T-helper 9 cell (primary cell): ENCODE results near the gene CFAP299.
"Not testable (repeated sequence)": the region's sequence is repeated elsewhere in the genome, so short reads cannot be mapped to it uniquely, and the experiment has no call there.

Experiments used
- DNase-seq: peaks from one replicate; pipeline ENCODE4 v3.0.0-alpha.2; 2020

Gene CFAP299

DNA sequence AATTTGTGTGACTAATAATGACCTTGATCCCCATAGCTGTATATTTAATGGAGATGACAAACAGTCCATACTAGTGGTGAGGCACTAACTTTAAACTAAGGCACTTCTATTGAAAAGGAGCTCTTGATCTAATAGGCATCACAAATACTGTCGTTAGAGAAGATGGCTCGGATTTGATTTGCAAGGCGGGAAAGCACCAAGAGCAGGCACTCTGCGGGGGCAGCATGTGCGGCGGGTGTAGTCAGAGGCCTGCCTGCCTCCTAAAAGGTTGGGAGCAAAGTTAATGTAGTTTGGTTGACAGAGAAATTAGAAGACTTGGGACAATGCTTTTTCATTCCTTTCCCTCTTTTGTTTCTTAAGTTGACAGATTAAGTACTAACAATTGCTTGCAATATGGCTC lies 278.8 kb downstream of the CFAP299 start:
- DNase-seq, result no peak

DNA sequence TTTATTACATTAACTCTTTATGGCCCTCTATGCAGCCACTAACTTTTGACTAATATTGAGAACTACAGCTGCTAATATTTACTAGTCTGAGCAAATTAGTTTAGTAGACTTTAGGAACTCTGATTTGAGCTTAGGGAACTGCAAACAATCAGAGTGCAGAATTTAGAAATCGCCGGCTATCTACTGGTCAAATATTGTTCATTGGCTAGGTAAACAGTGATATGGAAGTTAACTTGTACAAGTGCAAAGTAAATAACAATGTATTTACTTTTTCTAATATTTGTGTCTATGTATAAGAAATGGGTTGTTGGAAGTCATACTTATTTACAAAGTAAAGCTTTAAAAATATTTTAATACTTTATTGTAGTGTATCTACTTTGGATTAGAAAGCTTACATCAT lies 279.6 kb downstream of the CFAP299 start:
- no peak for DNase-seq

DNA sequence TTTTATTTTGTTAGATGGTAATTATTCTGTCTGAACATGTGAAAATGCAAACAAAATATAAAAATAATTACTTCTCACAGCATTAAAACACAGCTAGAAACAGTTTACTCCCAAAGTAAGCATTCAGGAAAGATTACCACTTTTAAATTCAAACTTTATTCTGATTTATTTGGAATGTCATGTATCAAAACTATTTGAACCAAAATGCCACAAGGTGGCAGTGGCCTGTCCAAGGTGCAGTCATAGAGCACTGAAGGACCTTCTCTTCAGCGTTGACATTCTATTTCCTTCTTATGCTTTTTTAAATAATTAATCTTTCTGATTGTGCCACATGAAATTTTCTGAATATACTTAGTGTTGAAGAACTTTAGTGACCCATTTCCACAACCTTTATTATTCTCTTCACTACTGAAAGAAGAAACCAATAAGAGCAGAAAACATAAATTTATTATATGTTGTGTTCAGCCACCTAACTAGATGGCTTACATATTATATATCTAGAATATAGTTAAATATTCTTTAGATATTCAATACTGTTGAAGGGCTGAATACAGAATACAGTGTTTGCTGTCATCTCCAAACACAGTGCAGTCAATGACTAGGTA lies 283.6 kb downstream of the CFAP299 start:
- no peak for DNase-seq

DNA sequence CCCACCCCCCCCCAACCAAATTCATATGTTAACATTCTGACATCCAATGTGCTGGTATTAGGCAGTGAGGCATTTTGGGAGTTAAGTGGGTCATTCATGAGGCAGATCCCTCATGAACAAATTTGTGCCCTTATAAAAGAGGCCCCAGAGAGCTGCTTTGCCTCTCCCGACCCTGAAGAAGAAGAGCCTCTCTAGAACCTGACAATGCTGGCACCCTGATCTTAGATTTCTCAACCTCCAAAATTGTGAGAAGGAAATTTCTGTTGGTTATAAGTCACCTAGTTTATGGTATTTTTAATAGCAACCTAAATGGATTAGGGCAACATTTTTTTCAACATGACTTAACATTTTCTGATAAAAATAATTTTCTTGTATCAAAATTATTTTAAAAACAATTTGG lies 296.3 kb downstream of the CFAP299 start:
- DNase-seq, result no peak

DNA sequence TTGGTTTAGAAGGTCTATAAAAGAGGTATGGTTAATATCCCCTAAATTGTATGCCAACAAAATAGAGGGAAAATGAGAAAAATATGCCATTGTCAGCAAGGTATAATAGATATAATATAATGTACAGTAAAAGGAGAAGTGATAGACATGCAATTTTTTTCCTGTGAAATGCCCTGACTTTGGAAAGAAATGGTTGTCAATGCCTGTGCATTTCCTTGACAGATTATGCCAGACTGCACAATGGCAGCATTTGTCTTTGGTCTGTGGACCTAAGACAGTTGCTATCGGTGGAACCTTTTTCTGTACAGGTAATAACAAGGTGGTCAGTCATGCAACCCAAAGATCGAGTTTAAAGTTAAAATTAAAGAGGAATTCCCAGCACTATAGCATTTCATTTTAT lies 301.7 kb downstream of the CFAP299 start:
- no peak for DNase-seq

DNA sequence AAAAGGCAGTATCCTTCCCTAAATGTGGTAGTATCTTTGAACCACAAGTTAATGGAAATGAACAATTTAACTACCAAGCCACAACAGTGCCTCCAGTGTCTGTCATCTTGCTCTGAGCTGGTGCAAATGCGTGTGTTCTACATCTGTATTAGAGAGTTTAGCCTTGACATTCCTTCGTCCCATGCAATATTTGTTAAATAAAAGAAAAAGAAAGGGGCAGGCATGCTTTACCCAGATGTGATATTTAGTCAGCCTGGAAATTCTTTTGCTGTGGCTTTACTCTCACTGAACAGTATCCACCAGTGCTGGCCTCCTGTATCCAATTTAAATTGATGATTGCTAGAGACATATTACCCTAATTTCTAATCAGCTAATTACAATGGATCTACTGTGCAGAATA lies 310.5 kb downstream of the CFAP299 start:
- no peak for DNase-seq

DNA sequence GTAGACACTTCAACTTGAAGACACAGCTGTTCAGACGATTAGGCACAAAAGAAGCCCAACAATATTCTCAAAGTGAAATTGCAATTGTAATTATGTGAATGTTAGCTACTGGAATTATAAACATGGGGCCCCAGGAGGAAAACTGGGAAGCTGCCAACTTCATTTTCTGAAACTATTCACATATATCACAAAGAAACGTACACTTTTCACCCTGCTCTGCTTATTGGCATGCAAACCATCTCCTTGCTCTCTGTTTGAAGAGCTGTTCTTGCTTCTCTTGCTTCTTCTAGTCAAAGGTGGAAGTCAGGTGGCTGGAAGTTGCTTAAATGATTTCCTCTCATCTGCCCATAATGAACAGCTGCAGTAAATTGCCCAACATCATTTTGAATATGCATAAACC lies 320.1 kb downstream of the CFAP299 start:
- no peak for DNase-seq

DNA sequence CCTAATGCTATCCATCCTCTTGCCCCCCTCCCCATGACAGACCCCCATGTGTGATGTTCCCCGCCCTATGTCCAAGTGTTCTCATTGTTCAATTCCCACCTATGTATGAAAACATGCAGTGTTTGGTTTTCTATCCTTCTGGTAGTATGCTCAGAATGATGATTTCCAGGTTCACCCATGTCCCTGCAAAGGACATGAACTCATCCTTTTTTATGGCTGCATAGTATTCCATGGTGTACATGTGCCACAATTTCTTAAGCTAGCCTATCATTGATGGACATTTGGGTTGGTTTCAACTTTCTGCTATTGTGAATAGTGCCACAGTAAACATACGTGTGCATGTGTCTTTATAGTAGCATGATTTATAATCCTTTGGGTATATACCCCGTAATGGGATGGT lies 334.6 kb downstream of the CFAP299 start:
- DNase-seq, result not testable (repeated sequence)

DNA sequence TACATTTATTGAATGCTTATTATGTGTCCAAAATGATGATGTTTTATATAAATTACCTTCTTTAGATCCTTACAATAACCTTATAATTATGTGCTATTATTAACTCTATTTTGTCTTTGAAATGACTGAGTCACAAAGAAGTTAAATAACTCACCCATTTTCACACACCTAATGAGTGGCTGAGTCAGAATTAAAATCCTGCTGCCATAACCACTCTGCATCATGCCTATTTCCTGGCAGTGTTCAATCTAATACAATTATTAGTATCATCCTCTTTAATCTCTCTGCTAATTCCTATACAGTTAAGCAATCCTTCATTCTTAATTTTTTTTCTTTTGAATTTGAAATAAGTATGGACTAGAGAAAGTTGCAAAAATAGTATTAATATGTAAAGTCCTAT lies 342.9 kb downstream of the CFAP299 start:
- DNase-seq, result no peak

DNA sequence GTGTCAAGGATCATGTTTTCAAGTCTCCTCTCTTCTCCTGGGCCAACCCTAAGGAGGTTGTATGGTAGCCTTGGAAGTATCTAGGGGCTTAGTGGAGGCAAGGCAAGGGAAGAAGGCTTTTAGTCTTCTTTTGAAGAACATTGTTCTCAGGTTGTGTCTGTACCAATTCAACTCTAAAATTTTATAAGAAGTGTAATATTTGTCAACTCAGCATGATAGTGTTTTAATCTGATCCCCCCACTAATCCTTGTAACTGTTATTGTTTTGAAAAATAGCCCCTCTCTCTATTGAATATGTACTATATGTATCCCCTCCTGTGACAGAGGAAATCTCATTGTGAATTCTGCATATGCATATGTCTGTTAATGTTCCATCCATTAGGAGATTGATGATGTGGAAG lies 345.4 kb downstream of the CFAP299 start:
- DNase-seq, result no peak

DNA sequence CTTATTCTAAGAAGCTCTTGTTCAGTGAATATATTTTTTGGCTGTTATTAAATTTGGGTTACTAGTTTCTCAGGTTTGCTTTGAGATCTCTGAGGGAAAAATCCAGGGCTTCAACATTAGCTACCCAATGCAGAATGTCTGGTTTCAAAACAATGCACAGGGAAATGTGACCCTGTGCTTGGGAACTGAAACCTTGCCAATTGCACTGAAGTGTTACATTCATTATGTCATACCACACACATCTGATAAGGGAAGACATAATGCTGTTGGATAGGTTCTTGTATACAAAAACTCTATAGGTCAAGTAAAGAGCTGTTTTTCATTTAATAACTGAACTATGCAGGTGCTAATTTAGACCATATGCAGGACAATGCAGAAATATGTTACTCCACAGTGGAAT lies 349.7 kb downstream of the CFAP299 start:
- no peak for DNase-seq

DNA sequence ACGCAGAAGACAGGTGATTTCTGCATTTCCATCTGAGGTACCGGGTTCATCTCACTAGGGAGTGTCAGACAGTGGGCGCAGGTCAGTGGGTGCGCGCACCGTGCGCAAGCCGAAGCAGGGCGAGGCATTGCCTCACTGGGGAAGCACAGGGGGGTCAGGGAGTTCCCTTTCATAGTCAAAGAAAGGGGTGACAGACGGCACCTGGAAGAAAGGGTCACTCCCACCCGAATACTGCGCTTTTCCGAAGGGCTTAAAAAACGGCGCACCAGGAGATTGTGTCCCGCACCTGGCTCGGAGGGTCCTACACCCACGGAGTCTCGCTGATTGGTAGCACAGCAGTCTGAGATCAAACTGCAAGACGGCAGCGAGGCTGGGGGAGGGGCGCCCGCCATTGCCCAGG lies 352.2 kb downstream of the CFAP299 start:
- DNase-seq, result not testable (repeated sequence)

DNA sequence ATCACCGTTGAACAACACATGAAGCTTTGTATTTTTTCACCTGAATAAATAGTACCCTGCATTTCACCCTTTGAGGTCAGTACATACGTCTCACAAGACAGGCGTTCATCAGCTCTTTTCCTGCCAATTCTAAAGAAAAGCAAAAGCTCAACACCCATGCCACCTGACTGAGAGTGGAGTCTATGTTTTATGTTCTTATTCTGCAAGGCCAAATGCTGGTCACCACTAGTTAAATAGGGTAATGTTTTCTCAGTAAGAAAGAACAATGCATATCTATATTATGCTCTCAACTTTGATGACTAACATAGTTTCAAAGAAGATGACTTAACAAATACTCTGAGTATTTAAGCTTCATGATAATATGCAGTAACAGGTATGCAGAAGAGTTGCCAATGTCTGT lies 358.6 kb downstream of the CFAP299 start:
- DNase-seq, result no peak

DNA sequence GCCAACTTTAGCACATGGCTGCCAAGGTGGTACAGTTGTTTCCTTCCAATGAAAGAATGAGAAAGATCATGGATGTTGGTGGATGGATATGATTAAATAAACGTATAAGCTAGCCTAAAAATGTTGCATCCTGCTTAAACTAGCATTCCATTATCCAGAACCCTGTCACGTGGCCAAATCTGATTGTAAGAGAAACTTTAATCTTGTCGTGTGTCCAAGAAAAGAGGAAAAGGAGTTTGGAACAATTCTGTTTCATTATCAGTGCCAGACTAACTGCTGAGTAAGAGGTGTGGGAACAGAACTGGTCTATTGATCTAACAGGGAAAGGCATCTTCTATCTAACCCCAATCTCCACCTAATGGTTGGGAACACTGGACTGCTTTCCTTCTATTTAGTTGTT lies 369.8 kb downstream of the CFAP299 start:
- DNase-seq, result no peak

DNA sequence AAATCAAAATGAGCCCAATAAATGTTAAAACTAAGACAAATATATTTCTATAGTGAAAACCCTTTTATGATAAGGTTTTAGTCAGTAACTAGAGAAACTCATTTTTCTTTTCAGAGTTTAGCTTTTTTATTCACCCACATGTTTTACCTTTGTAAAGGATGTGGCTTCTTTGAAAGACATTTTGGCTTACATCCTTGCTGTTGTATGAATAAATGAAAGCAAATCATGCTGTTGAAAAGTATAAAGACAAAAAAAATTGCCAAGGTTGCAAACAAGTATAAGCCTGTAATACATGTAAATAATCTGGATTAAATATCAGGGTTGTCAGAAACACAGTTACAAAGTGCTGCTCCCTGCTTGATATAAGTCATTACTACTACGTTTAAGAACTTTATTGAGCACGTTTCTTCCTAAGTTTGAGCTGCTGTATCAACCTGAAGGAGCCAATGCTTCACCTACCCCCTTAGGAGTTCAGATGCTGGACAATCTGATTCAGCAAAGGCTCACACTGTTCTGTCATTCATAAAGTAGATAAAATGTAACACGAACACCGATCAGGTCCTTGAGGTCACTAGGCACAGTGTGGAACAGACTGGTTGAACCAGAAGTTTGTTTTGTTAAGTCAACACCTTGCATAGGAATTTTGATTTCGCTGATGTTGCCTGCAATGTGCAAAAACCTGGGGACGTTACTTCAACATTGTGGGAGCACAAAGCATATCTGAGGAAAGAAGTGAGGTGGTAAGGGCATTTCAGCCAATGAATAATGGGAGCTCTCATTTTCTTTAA lies 373.7 kb downstream of the CFAP299 start:
- no peak for DNase-seq

DNA sequence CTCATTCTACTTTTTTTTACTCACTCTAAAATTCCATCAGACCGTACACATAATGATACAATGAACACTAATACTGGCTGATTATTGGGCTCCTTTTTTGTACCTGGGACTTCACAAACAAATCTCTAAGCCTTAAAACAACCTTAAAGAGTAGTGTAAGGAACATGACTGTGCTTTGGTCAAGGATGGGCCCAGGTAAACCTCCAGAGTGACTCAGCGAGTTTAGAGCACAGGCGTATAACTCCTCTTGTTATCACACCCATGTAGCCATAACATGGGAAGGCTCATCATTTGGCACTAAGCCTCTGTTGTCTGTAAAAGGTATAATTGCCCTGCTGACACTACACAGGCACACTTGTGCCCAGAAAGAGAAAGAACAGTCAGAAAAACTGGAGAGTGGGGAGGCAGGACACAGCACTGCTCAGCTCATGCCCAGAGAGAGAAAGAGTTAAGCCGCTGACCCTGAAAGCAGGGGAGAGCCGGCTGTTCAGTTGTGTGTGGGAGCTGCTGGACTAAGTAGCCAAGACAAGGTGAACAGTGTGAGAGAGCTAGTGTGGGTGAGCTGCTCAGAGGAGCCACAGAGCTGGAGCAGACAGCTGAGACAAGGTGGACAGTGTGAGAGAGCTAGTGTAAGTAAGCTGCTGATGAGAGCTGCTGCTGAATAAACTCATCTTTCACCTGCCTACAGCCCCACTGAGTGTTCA lies 375.4 kb downstream of the CFAP299 start:
- no peak for DNase-seq

DNA sequence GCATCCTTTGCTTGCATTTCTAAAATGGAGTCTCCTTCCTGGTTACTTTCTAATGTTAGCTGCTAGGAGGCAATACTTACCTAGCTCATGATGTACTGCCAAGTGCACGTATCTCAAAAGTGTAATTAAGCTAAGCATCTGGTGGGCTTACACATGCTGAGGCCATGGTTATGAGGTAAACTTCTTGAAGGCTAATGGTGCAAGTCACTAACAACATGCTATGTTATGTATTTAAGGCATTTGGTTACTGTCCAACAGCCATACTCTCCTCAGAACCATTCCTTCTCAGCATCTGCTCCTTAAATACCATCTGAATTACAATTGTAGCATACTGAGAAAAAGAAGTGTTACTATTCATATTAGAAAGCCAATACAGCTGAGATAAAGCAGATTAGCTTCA lies 376.4 kb downstream of the CFAP299 start:
- DNase-seq, result no peak

DNA sequence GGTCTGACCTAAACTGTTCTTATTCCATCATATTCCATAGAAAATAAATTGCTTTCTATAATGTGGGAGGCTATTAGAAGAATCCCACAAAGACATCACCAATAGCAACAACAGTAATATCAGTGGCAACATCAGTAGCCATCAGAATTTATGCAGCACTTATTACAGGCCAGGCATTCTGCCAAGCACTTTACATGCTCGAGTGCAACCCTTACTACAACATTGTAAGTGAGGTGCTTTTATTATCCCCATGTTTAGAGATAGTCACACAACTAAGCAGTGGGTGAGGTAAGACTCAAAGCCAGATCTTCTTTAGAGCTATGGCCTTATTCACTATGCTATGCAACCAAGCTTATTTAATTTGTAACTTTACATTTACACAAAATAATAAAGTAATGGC lies 377.9 kb downstream of the CFAP299 start:
- DNase-seq, result no peak

DNA sequence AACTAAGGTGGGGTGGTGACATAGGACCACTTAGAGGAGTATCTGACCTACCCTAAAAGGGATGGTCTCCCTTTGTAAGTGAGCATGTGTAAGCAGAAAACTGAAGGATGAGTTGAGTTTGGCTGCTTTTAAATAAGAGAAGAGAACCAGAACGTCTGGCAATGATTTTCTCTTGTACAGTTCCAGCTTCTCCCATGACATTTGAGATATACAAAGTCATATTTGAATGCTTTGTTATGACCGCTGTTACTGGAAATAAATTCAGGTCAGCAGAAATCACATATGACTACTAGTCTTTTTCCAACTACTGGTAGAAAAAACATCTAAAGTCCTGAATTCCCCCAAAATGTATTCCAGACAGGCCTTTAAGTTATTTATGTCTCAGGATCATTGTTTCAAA lies 381.7 kb downstream of the CFAP299 start:
- no peak for DNase-seq

DNA sequence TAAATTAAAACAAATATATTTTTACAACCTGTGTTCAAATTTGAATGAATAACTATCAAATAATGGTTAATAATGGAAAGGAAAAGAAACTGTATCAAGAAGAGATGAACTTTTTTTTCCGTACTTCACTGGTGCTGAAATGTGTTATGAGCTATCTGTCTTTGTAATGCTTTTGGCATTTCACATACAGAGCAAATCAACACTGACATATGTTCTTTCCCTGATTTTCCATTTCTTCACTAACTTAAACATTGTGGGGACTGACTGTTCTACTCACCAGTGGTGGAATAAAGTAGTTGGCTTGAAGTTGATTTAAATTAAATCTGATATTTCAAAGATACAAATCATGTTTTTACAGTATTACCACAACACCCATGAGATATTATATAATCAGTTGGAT lies 390.9 kb downstream of the CFAP299 start:
- DNase-seq, result no peak

DNA sequence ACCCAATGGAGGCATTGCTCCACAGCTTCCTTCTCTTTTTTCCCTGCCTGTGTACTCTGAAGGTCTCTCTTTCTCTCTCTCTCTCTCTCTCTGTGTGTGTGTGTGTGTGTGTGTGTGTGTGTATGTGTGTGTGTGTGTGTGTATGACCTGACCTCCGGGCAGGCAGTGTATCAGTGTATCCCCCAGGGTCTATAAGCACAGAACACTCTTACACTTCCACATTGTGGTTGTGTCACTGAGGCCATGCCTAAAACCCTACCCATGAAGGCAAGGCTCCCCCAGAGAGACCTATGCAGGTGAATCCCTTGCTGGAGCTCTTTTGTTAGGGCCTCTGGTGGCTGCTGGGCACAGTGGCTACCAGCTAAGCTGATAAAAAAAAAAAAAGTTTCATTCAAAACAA lies 394.6 kb downstream of the CFAP299 start:
- no peak for DNase-seq

DNA sequence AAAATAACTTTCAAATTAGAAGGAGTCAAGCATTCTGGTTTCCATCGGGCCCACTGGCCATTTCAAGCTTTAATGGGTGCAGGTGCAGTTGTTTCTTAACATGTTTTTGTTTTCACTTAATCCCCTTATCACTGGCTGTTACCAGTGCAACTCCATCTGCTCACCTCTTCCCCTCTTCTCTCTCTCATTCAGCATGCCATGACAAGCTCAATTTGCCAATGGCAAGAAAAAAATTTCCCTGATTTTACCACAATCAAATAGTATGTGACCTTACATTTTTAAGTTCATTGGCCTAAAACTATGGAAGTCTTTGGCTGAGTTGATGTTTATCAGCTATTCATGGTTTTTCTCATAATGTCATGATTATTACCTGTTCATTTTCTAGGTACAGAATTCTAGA lies 395.9 kb downstream of the CFAP299 start:
- no peak for DNase-seq

DNA sequence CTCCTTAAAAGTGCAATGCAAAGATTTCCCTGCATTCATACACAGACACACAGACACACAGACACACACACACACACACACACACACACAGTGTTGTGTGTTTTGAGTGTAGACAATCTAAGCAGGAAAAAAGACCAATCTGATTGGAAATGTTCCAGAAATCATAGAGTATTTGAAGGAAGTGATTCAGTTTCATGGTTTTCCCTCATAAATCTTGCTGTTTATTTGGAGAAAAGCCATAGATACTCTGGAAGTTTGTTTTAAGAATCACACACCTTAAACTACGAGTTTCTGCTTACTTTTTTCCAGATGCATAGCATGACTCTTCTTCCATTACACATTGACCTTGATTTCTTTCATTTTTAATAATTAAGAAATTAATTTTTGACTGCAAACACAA lies 396.5 kb downstream of the CFAP299 start:
- DNase-seq, result no peak

DNA sequence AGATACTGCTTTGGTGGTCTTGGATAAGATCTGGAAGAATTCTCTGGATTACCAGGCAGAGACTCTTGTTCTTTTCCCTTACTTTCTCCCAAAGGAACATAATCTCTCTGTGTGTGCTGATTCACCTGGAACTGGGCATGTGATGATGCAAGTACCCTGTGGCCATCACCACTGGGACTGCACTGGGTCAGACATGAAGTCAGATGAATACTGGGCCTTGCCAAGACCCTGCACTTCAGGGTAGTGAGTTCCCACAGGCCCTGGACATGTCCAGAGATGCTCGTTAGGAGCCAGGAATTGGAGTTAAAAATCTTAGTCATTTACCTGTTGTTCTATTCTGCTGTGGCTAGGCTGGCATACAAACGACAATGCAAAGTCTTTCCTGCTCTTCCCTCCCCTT lies 404.8 kb downstream of the CFAP299 start:
- DNase-seq, result no peak
